ENCODE results near the gene DDX1. TPM values are rescaled to one million over a fixed set of nuclear protein-coding genes. Genes with fewer than 3 reads are reported as not detected.
"Not testable (repeated sequence)": the region's sequence is repeated elsewhere in the genome, so short reads cannot be mapped to it uniquely, and the experiment has no call there.

Gene DDX1
- total RNA-seq, 1 experiment from 2014 or later, result 70.7 TPM

DNA sequence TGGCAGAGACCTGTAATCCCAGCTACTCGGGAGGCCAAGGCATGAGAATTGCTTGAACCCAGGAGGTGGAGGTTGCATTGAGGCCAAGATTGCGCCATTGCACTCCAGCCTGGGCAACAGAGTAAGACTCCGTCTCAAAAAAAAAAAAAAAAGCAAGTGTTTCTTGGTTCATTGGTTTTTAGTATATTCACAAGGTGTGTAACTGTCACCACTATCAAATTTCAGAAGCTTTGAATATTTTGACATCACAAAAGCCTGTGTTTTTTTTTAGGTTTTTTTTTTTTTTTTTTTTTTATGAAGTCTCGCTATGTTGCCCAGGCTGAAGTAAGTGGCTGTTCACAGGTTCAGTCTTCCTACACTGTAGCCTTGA lies 16.7 kb downstream of the DDX1 start:
- TF ChIP-seq, protein P1, sequence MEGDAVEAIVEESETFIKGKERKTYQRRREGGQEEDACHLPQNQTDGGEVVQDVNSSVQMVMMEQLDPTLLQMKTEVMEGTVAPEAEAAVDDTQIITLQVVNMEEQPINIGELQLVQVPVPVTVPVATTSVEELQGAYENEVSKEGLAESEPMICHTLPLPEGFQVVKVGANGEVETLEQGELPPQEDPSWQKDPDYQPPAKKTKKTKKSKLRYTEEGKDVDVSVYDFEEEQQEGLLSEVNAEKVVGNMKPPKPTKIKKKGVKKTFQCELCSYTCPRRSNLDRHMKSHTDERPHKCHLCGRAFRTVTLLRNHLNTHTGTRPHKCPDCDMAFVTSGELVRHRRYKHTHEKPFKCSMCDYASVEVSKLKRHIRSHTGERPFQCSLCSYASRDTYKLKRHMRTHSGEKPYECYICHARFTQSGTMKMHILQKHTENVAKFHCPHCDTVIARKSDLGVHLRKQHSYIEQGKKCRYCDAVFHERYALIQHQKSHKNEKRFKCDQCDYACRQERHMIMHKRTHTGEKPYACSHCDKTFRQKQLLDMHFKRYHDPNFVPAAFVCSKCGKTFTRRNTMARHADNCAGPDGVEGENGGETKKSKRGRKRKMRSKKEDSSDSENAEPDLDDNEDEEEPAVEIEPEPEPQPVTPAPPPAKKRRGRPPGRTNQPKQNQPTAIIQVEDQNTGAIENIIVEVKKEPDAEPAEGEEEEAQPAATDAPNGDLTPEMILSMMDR (conservative IDR thresholded peaks at IDR 0.05), result no peak
- no peak for TF ChIP-seq EZH2 (IDR thresholded peaks at IDR 0.05; ENCODE audit: low read depth)
- Histone ChIP-seq H3K4me3 (no peak overlapping the region), H3K4me2 (no peak overlapping the region), H3K27ac (no peak overlapping the region), H3K4me1 (replicated peaks; ENCODE audit: insufficient read depth) (no peaks in the 10 kb centered on the region), H4K20me1 (ENCODE audit: insufficient read depth) (peaks cover 5% of the 10 kb centered on the region; the same call in 1 of the 2 replicates), H3K79me2 (ENCODE audit: low read depth) (no peaks in the 10 kb centered on the region), H3K36me3 (ENCODE audit: low read depth) (peaks cover 57% of the 10 kb centered on the region), H2AFZ (no peak overlapping the region), H3K9me3 (ENCODE audit: insufficient read depth, low read depth) (no peaks in the 10 kb centered on the region), H3K27me3 (ENCODE audit: insufficient read depth, low read depth) (no peaks in the 10 kb centered on the region), H3K9me2 (ENCODE audit: insufficient read depth) (no peaks in the 10 kb centered on the region), H3F3A (ENCODE audit: insufficient read depth, low read depth) (peaks cover 3% of the 10 kb centered on the region; the same call in 1 of the 2 replicates)
- CTCF ChIA-PET, result no interaction called here
- POLR2A ChIA-PET (ENCODE audit: unreplicated experiment), result no interaction called here
- DNase-seq, result no peak
- intact Hi-C loops (cut with micrococcal nuclease; ENCODE audit: unreplicated experiment), result no loop called here
- no TSS peak for BruUV-seq (replicated peaks)

DNA sequence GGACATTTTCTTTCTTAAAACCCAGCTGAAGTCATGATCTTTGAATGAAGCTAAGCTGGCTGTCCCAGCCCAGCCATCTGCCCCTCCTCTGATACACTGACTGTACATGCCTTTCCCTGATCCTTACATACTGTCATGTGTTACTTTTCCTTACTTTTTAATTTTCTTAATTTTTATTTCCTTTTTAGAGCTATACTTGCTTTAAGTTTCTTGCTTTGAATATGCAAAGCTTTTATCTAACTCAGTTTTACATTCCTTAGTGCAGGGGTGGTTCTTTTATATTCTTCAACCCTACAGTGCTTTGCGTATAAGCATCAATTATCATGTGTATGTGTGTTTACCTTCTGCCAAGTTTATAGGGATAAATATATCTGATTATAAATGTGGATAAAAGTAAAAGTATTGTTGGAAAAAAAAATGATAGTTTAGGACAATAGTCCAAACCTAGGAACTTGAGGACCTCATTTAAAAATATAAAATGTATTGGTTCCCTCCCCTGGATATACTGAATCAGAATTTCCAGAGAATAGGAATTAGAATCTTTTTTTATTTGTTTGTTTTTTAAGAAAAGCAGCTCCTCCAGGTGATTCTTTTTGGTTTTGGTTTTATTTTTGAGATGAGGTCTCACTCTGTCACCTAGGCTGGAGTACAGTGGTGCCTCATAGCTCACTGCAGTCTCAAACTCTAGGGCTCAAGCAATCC lies 17.8 kb downstream of the DDX1 start:
- peaks cover 4% of the 10 kb centered on the region; the same call in 1 of the 2 replicates for H3F3A ChIP-seq (ENCODE audit: insufficient read depth, low read depth)
- H3K36me3 ChIP-seq (ENCODE audit: low read depth), result peaks cover 46% of the 10 kb centered on the region
- H4K20me1 ChIP-seq (ENCODE audit: insufficient read depth), result peaks cover 5% of the 10 kb centered on the region; the same call in 1 of the 2 replicates
- POLR2A ChIA-PET (ENCODE audit: unreplicated experiment), result no interaction called here
- no peaks in the 10 kb centered on the region for H3K4me1 ChIP-seq (replicated peaks; ENCODE audit: insufficient read depth)
- H3K9me3 ChIP-seq (ENCODE audit: insufficient read depth, low read depth), result no peaks in the 10 kb centered on the region
- TF ChIP-seq, protein P1 (conservative IDR thresholded peaks at IDR 0.05), result no peak
- TF ChIP-seq EZH2 (IDR thresholded peaks at IDR 0.05; ENCODE audit: low read depth), result no peak
- no peaks in the 10 kb centered on the region for H3K79me2 ChIP-seq (ENCODE audit: low read depth)
- CTCF ChIA-PET, result no interaction called here
- no peaks in the 10 kb centered on the region for H3K27me3 ChIP-seq (ENCODE audit: insufficient read depth, low read depth)
- H3K9me2 ChIP-seq (ENCODE audit: insufficient read depth), result no peaks in the 10 kb centered on the region
- no peak overlapping the region for H3K27ac ChIP-seq
- BruUV-seq (replicated peaks), result no TSS peak
- H3K4me3 ChIP-seq, result no peak overlapping the region
- intact Hi-C loops (cut with micrococcal nuclease; ENCODE audit: unreplicated experiment), result no loop called here
- no peak overlapping the region for H2AFZ ChIP-seq
- H3K4me2 ChIP-seq, result no peak overlapping the region
- no peak for DNase-seq

DNA sequence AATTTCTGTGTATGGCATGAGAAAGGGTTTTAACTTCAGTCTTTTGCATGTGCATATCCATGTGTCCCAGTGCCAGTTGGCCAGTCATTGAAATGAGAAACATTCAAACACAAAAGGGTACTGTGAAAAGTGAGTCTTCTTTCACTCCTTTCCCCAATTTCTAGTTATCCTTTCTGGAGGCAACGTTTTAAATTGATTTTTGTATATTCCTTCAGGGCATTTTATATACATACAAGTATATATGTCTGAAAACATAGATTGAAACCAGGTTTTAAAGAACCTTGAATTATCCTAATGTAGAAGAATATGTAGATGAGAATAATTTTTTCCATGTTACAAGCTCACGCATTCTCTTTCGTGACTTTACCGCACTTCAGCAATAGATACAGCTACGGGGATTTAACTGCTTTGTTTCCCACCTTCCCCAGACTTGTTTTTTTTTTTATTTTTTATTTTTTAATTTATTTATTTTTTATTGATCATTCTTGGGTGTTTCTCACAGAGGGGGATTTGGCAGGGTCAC lies 18.8 kb downstream of the DDX1 start:
- no peak overlapping the region for H3K27ac ChIP-seq
- no peak overlapping the region for H3K4me2 ChIP-seq
- intact Hi-C loops (cut with micrococcal nuclease; ENCODE audit: unreplicated experiment), result no loop called here
- no peaks in the 10 kb centered on the region for H3K9me3 ChIP-seq (ENCODE audit: insufficient read depth, low read depth)
- peaks cover 5% of the 10 kb centered on the region; the same call in 1 of the 2 replicates for H4K20me1 ChIP-seq (ENCODE audit: insufficient read depth)
- H3K9me2 ChIP-seq (ENCODE audit: insufficient read depth), result no peaks in the 10 kb centered on the region
- no peaks in the 10 kb centered on the region for H3K4me1 ChIP-seq (replicated peaks; ENCODE audit: insufficient read depth)
- H3F3A ChIP-seq (ENCODE audit: insufficient read depth, low read depth), result peaks cover 4% of the 10 kb centered on the region; the same call in 1 of the 2 replicates
- no peaks in the 10 kb centered on the region for H3K79me2 ChIP-seq (ENCODE audit: low read depth)
- TF ChIP-seq, protein P1 (conservative IDR thresholded peaks at IDR 0.05), result no peak
- no peak for TF ChIP-seq EZH2 (IDR thresholded peaks at IDR 0.05; ENCODE audit: low read depth)
- BruUV-seq (replicated peaks), result no TSS peak
- H2AFZ ChIP-seq, result no peak overlapping the region
- peaks cover 46% of the 10 kb centered on the region for H3K36me3 ChIP-seq (ENCODE audit: low read depth)
- no peak for DNase-seq
- no peak overlapping the region for H3K4me3 ChIP-seq
- POLR2A ChIA-PET (ENCODE audit: unreplicated experiment), result no interaction called here
- H3K27me3 ChIP-seq (ENCODE audit: insufficient read depth, low read depth), result no peaks in the 10 kb centered on the region
- CTCF ChIA-PET, result no interaction called here

DNA sequence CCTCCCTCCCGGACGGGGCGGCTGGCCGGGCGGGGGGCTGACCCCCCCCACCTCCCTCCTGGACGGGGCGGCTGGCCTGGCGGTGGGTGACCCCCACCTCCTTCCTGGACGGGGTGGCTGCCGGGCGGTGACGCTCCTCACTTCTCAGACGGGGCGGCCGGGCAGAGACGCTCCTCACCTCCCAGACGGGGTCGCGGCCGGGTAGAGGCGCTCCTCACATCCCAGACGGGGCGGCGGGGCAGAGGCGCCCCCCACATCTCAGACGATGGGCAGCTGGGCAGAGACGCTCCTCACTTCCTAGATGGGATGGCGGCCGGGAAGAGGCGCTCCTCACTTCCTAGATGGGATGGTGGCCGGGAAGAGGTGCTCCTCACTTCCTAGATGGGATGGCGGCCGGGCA lies 20.4 kb downstream of the DDX1 start:
- H3K9me2 ChIP-seq (ENCODE audit: insufficient read depth); H3K4me2 ChIP-seq; H3K27ac ChIP-seq; H3K4me1 ChIP-seq (replicated peaks; ENCODE audit: insufficient read depth); H3K79me2 ChIP-seq (ENCODE audit: low read depth); H3K27me3 ChIP-seq (ENCODE audit: insufficient read depth, low read depth); H3F3A ChIP-seq (ENCODE audit: insufficient read depth, low read depth); BruUV-seq (replicated peaks); POLR2A ChIA-PET (ENCODE audit: unreplicated experiment); H3K4me3 ChIP-seq; H3K9me3 ChIP-seq (ENCODE audit: insufficient read depth, low read depth); CTCF ChIA-PET; DNase-seq; intact Hi-C loops (cut with micrococcal nuclease; ENCODE audit: unreplicated experiment); H2AFZ ChIP-seq: not testable (repeated sequence)
- Histone ChIP-seq H4K20me1 (ENCODE audit: insufficient read depth) (peaks cover 10% of the 10 kb centered on the region; the same call in 1 of the 2 replicates), H3K36me3 (ENCODE audit: low read depth) (peaks cover 30% of the 10 kb centered on the region)
